H1 (cell line): Measurements from ENCODE around the gene CIAO2B. TPM values are rescaled to one million over a fixed set of nuclear protein-coding genes. Genes with fewer than 3 reads are reported as not detected.
A peak's percentile ranks its signal among the peaks of the same experiment; 100 is the strongest.

Source experiments
- CBX8 ChIP-seq: fragments of 300-800, 300-1000 bp; sonication (generic); IDR thresholded peaks from 2 replicates; pipeline ENCODE4 v1.7.1; 2016; ENCODE audit warnings: low read depth, low read length, borderline replicate concordance
- polyA plus RNA-seq, 7 experiments: library from polyadenylated mRNA; depleted of rRNA in 3 of 7; stranded (reverse) in 5 of 7; unstranded in 2 of 7; fragments of >200 nt in 5 of 7; fragments of 200-250 nt in 2 of 7; gene quantifications; 1 replicate in 5 of 7; 2 replicates in 1 of 7; 4 replicates in 1 of 7; pipeline versions ENCODE4 v1.2.1 to v1.2.3, GENCODE V29; 2011 to 2013; ENCODE audit warnings: missing spikeins in 2 of 7, mixed read lengths in 2 of 7
- total RNA-seq: library from RNA; stranded (reverse); fragmentation: NEBNext Ultra II Directional; extraction: Animal tissue kit (Norgen Biotek cat#: 25700); gene quantifications from 2 replicates; pipeline ENCODE4 v1.2.1, GENCODE V29; 2021
- TF ChIP-seq, protein P1 (sequence below), 3 experiments: IDR thresholded peaks; 1 replicate in 2 of 3; 2 replicates in 1 of 3; pipeline versions ENCODE4 v1.5.1 to v1.6.1; 2011; ENCODE audit warnings: low read length in 3 of 3, mild to moderate bottlenecking in 3 of 3, inconsistent platforms in 2 of 3, low read depth in 1 of 3, moderate library complexity in 1 of 3; ENCODE audit not compliant: insufficient read depth in 1 of 3; ENCODE audit errors: control extremely low read depth in 1 of 3

The CIAO2B gene
- total and polyA plus RNA-seq, 2 of the 8 experiments (the other 6 are each of a cell fraction or from before 2014, with no cell fraction given), result 65.6 to 248 TPM

DNA sequence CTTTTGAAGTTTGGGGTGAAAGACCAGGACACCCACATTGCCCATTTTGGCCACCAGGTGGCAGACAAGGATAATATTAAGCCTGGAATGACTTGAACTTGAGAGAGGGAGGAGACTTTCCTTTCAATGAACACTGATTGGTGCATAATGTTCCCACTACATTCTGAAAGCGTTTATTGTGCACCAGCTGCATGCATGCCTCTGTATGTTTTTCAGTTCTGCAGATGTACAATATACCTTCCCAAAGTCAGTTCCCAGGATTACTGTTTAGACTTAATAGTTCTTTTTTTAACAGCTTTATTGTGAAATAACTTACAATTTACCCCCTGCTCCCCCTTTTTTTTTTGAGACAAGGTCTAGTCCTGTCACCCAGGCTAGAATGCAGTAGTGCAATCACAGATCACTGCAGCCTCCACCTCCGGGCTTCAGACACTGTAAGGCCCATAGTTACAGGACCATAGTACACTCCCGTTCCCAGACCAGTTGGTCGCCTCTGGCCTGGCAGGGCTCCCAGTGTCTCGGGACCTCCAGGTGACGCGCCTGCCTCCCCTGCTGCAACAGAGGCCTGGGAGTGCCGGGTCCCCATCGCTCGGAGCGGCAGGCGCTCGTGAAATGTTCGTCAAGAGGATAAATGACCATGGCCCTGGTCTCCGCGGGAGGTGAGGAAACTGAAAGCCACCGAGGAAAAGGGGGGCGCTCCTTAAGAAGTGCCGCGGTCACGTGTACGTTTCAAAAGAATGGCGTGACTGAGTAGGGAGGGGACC, 13.3 kb upstream of the CIAO2B start (continued):
- TF ChIP-seq, protein P1, sequence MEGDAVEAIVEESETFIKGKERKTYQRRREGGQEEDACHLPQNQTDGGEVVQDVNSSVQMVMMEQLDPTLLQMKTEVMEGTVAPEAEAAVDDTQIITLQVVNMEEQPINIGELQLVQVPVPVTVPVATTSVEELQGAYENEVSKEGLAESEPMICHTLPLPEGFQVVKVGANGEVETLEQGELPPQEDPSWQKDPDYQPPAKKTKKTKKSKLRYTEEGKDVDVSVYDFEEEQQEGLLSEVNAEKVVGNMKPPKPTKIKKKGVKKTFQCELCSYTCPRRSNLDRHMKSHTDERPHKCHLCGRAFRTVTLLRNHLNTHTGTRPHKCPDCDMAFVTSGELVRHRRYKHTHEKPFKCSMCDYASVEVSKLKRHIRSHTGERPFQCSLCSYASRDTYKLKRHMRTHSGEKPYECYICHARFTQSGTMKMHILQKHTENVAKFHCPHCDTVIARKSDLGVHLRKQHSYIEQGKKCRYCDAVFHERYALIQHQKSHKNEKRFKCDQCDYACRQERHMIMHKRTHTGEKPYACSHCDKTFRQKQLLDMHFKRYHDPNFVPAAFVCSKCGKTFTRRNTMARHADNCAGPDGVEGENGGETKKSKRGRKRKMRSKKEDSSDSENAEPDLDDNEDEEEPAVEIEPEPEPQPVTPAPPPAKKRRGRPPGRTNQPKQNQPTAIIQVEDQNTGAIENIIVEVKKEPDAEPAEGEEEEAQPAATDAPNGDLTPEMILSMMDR (IDR thresholded peaks at IDR 0.05; ENCODE audit: control extremely low read depth in 1 of 3, insufficient read depth in 1 of 3, low read depth in 1 of 3, low read length in 3 of 3), result peak; percentile 54 to 93 (median 74)
- no peak for TF ChIP-seq CBX8
